Measurements from ENCODE around the gene SRGAP2C. TPM values are rescaled to one million over a fixed set of nuclear protein-coding genes. Genes with fewer than 3 reads are reported as not detected.
A peak's percentile ranks its signal among the peaks of the same experiment; 100 is the strongest.

SRGAP2C gene
- polyA plus RNA-seq, 2 of the 4 experiments (the other 2 are of a cell fraction), result 5.8 to 8.3 TPM

GRCh38 chr1:121408354-121408753 lies 223.6 kb downstream of the SRGAP2C start:
- Histone ChIP-seq H3K4me2 (no peak overlapping the region), H3K4me1 (no peaks in the 10 kb centered on the region), H3K4me3 (no peak overlapping the region), H3K27ac (no peak overlapping the region), H3K9me3 (no peaks in the 10 kb centered on the region)
- ATAC-seq (no peak), FAIRE-seq (no peak), DNase-seq (ENCODE audit: low read depth in 1 of 2, low spot score in 1 of 2) (no peak)
- POLR2A ChIA-PET, result no interaction called here
- CTCF ChIA-PET, result no interaction called here
- TF ChIP-seq EHMT2 (IDR thresholded peaks at IDR 0.05; ENCODE audit: low read depth), result no peak
- no peak for TF ChIP-seq BHLHE40 (IDR thresholded peaks at IDR 0.05; ENCODE audit: low read depth, low read length)
- no peak for TF ChIP-seq MAZ (IDR thresholded peaks at IDR 0.05; ENCODE audit: borderline replicate concordance, low read depth, low read length)
- no peak for TF ChIP-seq RCOR1 (IDR thresholded peaks at IDR 0.05; ENCODE audit: low read depth, low read length)
- no peak for TF ChIP-seq CBX2 (IDR thresholded peaks at IDR 0.05; ENCODE audit: borderline replicate concordance, low read depth)
- no peak for TF ChIP-seq FOSL2 (IDR thresholded peaks at IDR 0.05)
- no peak for TF ChIP-seq FOSL2 (CRISPR knock-in tag; IDR thresholded peaks at IDR 0.05)
- no peak for TF ChIP-seq RAD21 (conservative IDR thresholded peaks at IDR 0.05 in 1 of 2, IDR thresholded peaks at IDR 0.05 in 1 of 2)
- no peak for TF ChIP-seq HOXA7 (CRISPR knock-in tag; IDR thresholded peaks at IDR 0.05)
- TF ChIP-seq CBX8 (IDR thresholded peaks at IDR 0.05), result no peak
- no peak for TF ChIP-seq JUNB (IDR thresholded peaks at IDR 0.05)
- no peak for TF ChIP-seq MAFK (IDR thresholded peaks at IDR 0.05; ENCODE audit: partially characterized antibody)
- TF ChIP-seq POLR2AphosphoS2 (conservative IDR thresholded peaks at IDR 0.05; ENCODE audit: low read length), result no peak
- 100% methylated on average over 1 of the region's 1 CpG for WGBS (ENCODE audit: missing lambda C conversion rate)

GRCh38 chr1:121413821-121414220 lies 229.0 kb downstream of the SRGAP2C start:
- POLR2A ChIA-PET, result no interaction called here
- WGBS (ENCODE audit: missing lambda C conversion rate), result 53% methylated on average over 3 of the region's 3 CpGs
- no peak for FAIRE-seq
- H3K4me1 ChIP-seq, result peaks cover 11% of the 10 kb centered on the region; the same call in 2 of the 3 replicates
- no peak overlapping the region for H3K27ac ChIP-seq
- H3K4me3 ChIP-seq, result no peak overlapping the region
- H3K4me2 ChIP-seq, result no peak overlapping the region
- DNase-seq (ENCODE audit: low read depth in 1 of 2, low spot score in 1 of 2), result no peak
- TF ChIP-seq HES2 (IDR thresholded peaks at IDR 0.05) (no peak), EHF (CRISPR knock-in tag; IDR thresholded peaks at IDR 0.05) (no peak), CEBPB (IDR thresholded peaks at IDR 0.05) (peak; percentile 55 to 60; a peak in 2 of 4 replicates)
- CTCF ChIA-PET, result no interaction called here
- ATAC-seq, result no peak
- H3K9me3 ChIP-seq, result no peaks in the 10 kb centered on the region

- POLR2A ChIA-PET, result no interaction called here
Observed at GRCh38 chr1:121414905-121415304, 230.1 kb downstream of the SRGAP2C start.

DNA sequence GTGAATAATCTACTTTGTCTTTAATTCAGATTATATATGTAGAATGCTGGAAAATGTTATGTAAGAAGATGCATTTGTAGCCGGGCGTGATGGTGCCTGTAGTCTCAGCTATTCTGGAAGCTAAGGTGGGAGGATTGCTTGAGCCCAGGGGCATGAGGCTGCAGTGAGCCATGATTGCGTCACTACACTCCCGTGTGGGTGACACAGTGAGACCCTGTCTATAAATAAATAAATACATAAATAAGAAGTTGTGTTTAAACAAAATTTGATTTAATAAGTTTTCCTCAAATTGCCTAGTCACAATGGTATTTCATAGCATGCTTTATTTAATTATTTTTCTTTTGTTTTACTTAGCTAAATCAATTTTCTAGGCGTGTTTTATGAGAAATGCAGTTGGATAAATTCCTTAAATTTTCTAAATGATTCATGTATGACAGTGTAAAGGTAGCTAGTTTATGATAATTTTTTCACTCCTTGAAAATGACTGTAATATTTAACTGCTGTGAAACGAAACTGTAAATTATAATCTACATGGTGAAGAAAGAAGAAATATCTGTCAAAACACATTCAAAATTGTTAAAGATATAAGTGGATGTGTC lies 232.6 kb downstream of the SRGAP2C start:
- 37% methylated on average over 6 of the region's 6 CpGs for WGBS (ENCODE audit: missing lambda C conversion rate)
- Histone ChIP-seq H3K27ac (no peak overlapping the region), H3K4me3 (no peak overlapping the region), H3K4me1 (peaks cover 11% of the 10 kb centered on the region; the same call in 2 of the 3 replicates), H3K4me2 (peak overlapping the region; percentile 45; the same call in 2 of the 3 replicates), H3K9me3 (no peaks in the 10 kb centered on the region)
- CTCF ChIA-PET, result no interaction called here
- POLR2A ChIA-PET, result no interaction called here
- peak; percentile 39 to 74; a peak in 3 of 4 replicates for TF ChIP-seq CEBPB (IDR thresholded peaks at IDR 0.05)
- no peak for TF ChIP-seq KDM1A (IDR thresholded peaks at IDR 0.05; ENCODE audit: low read depth)
- ATAC-seq, result no peak
- no peak for DNase-seq (ENCODE audit: low read depth in 1 of 2, low spot score in 1 of 2)
- no peak for FAIRE-seq

More at GRCh38 chr1:121414905-121415304, 230.1 kb downstream of the SRGAP2C start:
- ATAC-seq (no peak), DNase-seq (ENCODE audit: low read depth in 1 of 2, low spot score in 1 of 2) (no peak), FAIRE-seq (no peak)
- Histone ChIP-seq H3K27ac (no peak overlapping the region), H3K9me3 (no peaks in the 10 kb centered on the region), H3K4me3 (no peak overlapping the region), H3K4me2 (no peak overlapping the region), H3K4me1 (peaks cover 11% of the 10 kb centered on the region; the same call in 2 of the 3 replicates)
- TF ChIP-seq RNF2 (IDR thresholded peaks at IDR 0.05; ENCODE audit: borderline replicate concordance, low read depth) (no peak), MYC (IDR thresholded peaks at IDR 0.05; ENCODE audit: borderline replicate concordance, low read length) (no peak), ELK1 (IDR thresholded peaks at IDR 0.05; ENCODE audit: low read depth, low read length) (no peak), HOXA7 (CRISPR knock-in tag; IDR thresholded peaks at IDR 0.05) (no peak), ZC3H11A (IDR thresholded peaks at IDR 0.05) (no peak)
- 93% methylated on average over 2 of the region's 2 CpGs for WGBS (ENCODE audit: missing lambda C conversion rate)
- CTCF ChIA-PET, result no interaction called here
